ENCODE measurements around the gene NPLOC4. TPM values are rescaled to one million over a fixed set of nuclear protein-coding genes. Genes with fewer than 3 reads are reported as not detected.

The NPLOC4 gene
- total and polyA plus RNA-seq, 2 of the 13 experiments (the other 11 are each of a cell fraction or from before 2014, with no cell fraction given): 57.0 to 97.0 TPM

DNA sequence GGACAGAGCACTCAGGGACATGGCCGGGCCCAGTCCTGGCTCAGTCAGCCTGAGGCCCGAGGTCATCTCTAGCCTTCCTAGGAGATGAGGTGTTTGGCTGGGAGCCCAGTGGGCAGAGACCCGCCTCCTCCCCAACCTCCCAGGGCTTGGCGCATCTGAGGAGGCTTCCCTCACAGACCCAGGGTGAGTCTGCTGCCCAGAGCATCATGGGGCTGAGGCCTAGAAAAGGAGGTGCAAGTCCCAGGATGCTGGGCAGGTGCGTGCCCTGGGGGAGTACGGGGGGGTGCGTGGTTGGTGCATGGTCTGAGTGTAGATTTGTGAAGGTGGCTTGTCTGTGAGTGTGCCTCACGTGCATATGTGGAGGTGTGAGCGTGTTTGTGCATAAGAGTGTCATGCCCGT is 14.8 kb upstream of the NPLOC4 start:
- no peak overlapping the region for H2AFZ ChIP-seq (ENCODE audit: low read length)
- no peak overlapping the region for H3K9ac ChIP-seq (ENCODE audit: insufficient read depth, low read depth, low read length)
- no TSS peak for BruUV-seq (replicated peaks)
- ChIA-PET POLR2A (interaction anchor here (1.8 kb wide), 1 partner anchor 16 kb away, joined by 5 read pairs; the partner anchor contains the start of genes NPLOC4 and TSPAN10), CTCF (ENCODE audit: low intra/inter-chr PET ratio, low total read pairs) (no interaction called here)
- H3K4me3 ChIP-seq (replicated peaks in 1 of 3; ENCODE audit: insufficient read depth in 1 of 3, low read depth in 2 of 3, low read length in 3 of 3): peak overlapping the region in 1 of 3 experiments; percentile 27; a peak in 1 of 6 replicates
- peak; percentile 67 for FAIRE-seq
- WGBS (ENCODE audit: low lambda C conversion rate): 38% methylated on average over 10 of the region's 10 CpGs
- no peaks in the 10 kb centered on the region for H4K20me1 ChIP-seq (ENCODE audit: insufficient read depth, low read length)
- H3K27ac ChIP-seq (ENCODE audit: extremely low read length, insufficient read depth, low read length): no peak overlapping the region
- H3K27me3 ChIP-seq (ENCODE audit: control insufficient read depth in 1 of 2, insufficient read depth in 2 of 2, low read length in 2 of 2): peaks cover 0 to 17% of the 10 kb centered on the region in 2 experiments; a peak in 3 of 5 replicates
- peak; percentile 59 for DNase-seq (ENCODE audit: low spot score)
- intact Hi-C loops (cut with micrococcal nuclease; ENCODE audit: unreplicated experiment): no loop called here
- H3K4me1 ChIP-seq (ENCODE audit: insufficient read depth, low read length): peaks cover 50% of the 10 kb centered on the region
- H3K4me2 ChIP-seq (ENCODE audit: low read depth, low read length): peak overlapping the region; percentile 41
- H3K36me3 ChIP-seq (replicated peaks in 1 of 2; ENCODE audit: control insufficient read depth in 1 of 2, insufficient read depth in 2 of 2, low read length in 2 of 2): no peaks in the 10 kb centered on the region
- H3K9me3 ChIP-seq (ENCODE audit: low read length): peaks cover 6% of the 10 kb centered on the region; the same call in 1 of the 2 replicates
- no peaks in the 10 kb centered on the region for H3K79me2 ChIP-seq (ENCODE audit: insufficient read depth, low read length)
- ATAC-seq: peak; percentile 59
- in situ Hi-C loops (cut with HindIII; ENCODE audit: extremely low pct_ligation_motif_present, low pct_unique_long_range_greater_than_20kb): no loop called here
- no peak for TF ChIP-seq IKZF1 (IDR thresholded peaks at IDR 0.05)
- 0 out of 2 replicates have a peak, but pooled peaks have one; percentile 31 for TF ChIP-seq RXRA (CRISPR knock-in tag; IDR thresholded peaks at IDR 0.05)
- 0 out of 2 replicates have a peak, but pooled peaks have one; percentile 41 for TF ChIP-seq IRF2 (CRISPR knock-in tag; IDR thresholded peaks at IDR 0.05)
- no peak for TF ChIP-seq ZNF343 (CRISPR knock-in tag; IDR thresholded peaks at IDR 0.05)
- TF ChIP-seq ETV5 (CRISPR knock-in tag; IDR thresholded peaks at IDR 0.05; ENCODE audit: borderline replicate concordance): 0 out of 2 replicates have a peak, but pooled peaks have one; percentile 7
- no peak for TF ChIP-seq JUNB (CRISPR knock-in tag; IDR thresholded peaks at IDR 0.05; ENCODE audit: borderline replicate concordance)
- TF ChIP-seq SP5 (CRISPR knock-in tag; IDR thresholded peaks at IDR 0.05; ENCODE audit: borderline replicate concordance, low read depth): peak; percentile 31; the same call in 1 of the 2 replicates
- no peak for TF ChIP-seq KLF6 (CRISPR knock-in tag; IDR thresholded peaks at IDR 0.05)
- TF ChIP-seq RXRB (CRISPR knock-in tag; IDR thresholded peaks at IDR 0.05; ENCODE audit: borderline replicate concordance): peak; percentile 29; the same call in 1 of the 2 replicates
- TF ChIP-seq, protein P1, sequence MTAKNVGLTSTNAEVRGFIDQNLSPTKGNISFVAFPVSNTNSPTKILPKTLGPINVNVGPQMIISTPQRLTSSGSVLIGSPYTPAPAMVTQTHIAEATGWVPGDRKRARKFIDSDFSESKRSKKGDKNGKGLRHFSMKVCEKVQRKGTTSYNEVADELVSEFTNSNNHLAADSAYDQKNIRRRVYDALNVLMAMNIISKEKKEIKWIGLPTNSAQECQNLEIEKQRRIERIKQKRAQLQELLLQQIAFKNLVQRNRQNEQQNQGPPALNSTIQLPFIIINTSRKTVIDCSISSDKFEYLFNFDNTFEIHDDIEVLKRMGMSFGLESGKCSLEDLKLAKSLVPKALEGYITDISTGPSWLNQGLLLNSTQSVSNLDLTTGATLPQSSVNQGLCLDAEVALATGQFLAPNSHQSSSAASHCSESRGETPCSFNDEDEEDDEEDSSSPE (CRISPR knock-in tag; IDR thresholded peaks at IDR 0.05): no peak
- no peak for TF ChIP-seq U2AF2 (IDR thresholded peaks at IDR 0.05; ENCODE audit: low read depth, low read length)
- TF ChIP-seq, protein P2, sequence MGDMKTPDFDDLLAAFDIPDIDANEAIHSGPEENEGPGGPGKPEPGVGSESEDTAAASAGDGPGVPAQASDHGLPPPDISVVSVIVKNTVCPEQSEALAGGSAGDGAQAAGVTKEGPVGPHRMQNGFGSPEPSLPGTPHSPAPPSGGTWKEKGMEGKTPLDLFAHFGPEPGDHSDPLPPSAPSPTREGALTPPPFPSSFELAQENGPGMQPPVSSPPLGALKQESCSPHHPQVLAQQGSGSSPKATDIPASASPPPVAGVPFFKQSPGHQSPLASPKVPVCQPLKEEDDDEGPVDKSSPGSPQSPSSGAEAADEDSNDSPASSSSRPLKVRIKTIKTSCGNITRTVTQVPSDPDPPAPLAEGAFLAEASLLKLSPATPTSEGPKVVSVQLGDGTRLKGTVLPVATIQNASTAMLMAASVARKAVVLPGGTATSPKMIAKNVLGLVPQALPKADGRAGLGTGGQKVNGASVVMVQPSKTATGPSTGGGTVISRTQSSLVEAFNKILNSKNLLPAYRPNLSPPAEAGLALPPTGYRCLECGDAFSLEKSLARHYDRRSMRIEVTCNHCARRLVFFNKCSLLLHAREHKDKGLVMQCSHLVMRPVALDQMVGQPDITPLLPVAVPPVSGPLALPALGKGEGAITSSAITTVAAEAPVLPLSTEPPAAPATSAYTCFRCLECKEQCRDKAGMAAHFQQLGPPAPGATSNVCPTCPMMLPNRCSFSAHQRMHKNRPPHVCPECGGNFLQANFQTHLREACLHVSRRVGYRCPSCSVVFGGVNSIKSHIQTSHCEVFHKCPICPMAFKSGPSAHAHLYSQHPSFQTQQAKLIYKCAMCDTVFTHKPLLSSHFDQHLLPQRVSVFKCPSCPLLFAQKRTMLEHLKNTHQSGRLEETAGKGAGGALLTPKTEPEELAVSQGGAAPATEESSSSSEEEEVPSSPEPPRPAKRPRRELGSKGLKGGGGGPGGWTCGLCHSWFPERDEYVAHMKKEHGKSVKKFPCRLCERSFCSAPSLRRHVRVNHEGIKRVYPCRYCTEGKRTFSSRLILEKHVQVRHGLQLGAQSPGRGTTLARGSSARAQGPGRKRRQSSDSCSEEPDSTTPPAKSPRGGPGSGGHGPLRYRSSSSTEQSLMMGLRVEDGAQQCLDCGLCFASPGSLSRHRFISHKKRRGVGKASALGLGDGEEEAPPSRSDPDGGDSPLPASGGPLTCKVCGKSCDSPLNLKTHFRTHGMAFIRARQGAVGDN (CRISPR knock-in tag; IDR thresholded peaks at IDR 0.05): peak; percentile 21; the same call in 1 of the 2 replicates
- TF ChIP-seq, protein P3, sequence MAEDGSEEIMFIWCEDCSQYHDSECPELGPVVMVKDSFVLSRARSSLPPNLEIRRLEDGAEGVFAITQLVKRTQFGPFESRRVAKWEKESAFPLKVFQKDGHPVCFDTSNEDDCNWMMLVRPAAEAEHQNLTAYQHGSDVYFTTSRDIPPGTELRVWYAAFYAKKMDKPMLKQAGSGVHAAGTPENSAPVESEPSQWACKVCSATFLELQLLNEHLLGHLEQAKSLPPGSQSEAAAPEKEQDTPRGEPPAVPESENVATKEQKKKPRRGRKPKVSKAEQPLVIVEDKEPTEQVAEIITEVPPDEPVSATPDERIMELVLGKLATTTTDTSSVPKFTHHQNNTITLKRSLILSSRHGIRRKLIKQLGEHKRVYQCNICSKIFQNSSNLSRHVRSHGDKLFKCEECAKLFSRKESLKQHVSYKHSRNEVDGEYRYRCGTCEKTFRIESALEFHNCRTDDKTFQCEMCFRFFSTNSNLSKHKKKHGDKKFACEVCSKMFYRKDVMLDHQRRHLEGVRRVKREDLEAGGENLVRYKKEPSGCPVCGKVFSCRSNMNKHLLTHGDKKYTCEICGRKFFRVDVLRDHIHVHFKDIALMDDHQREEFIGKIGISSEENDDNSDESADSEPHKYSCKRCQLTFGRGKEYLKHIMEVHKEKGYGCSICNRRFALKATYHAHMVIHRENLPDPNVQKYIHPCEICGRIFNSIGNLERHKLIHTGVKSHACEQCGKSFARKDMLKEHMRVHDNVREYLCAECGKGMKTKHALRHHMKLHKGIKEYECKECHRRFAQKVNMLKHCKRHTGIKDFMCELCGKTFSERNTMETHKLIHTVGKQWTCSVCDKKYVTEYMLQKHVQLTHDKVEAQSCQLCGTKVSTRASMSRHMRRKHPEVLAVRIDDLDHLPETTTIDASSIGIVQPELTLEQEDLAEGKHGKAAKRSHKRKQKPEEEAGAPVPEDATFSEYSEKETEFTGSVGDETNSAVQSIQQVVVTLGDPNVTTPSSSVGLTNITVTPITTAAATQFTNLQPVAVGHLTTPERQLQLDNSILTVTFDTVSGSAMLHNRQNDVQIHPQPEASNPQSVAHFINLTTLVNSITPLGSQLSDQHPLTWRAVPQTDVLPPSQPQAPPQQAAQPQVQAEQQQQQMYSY (CRISPR knock-in tag; IDR thresholded peaks at IDR 0.05): no peak

Data from HepG2 (cell line).